CD4-positive, alpha-beta memory T cell (primary cell): ENCODE data around the gene NOS2. TPM values are rescaled to one million over a fixed set of nuclear protein-coding genes. Genes with fewer than 3 reads are reported as not detected.

Experiments
- CTCF ChIA-PET: fragments of 350-600 bp; sonication (Branson Sonifier 250); formaldehyde crosslinking; loops from one replicate; lab custom pipeline; 2021; ENCODE audit warnings: inconsistent platforms; ENCODE audit not compliant: partially characterized antibody; lab: Charles Lee
- POLR2A ChIA-PET: fragments of 350-600 bp; sonication (Branson Sonifier 250); formaldehyde crosslinking; loops from one replicate; lab custom pipeline; 2021; ENCODE audit not compliant: partially characterized antibody; lab: Charles Lee
- DNase-seq, 5 donors: peaks; one replicate each; pipeline versions ENCODE4 v3.0.0 to v3.0.0-alpha.2; 2020 to 2022; ENCODE audit warnings: mixed read lengths in 1 of 5
- H3K27ac ChIP-seq: one replicate; pipeline ENCODE4 v1.7.0; 2013; ENCODE audit warnings: low read depth, low read length
- H3K27me3 ChIP-seq: 2 replicates; pipeline ENCODE4 v1.7.0; 2013; ENCODE audit warnings: mild to moderate bottlenecking, low read length, moderate library complexity; ENCODE audit not compliant: insufficient read depth
- H3K36me3 ChIP-seq: 2 replicates; pipeline ENCODE4 v1.7.0; 2013; ENCODE audit warnings: mild to moderate bottlenecking, low read length, moderate library complexity; ENCODE audit not compliant: insufficient read depth
- H3K4me1 ChIP-seq: 2 replicates; pipeline ENCODE4 v1.7.0; 2013; ENCODE audit warnings: mild to moderate bottlenecking, low read length, moderate library complexity; ENCODE audit not compliant: insufficient read depth
- H3K4me3 ChIP-seq, 2 donors: one replicate each; pipeline ENCODE4 v1.7.0; 2013; ENCODE audit warnings: low read length in 2 of 2, mild to moderate bottlenecking in 1 of 2
- H3K9me3 ChIP-seq, 2 donors: one replicate each; pipeline ENCODE4 v1.7.0; 2013; ENCODE audit warnings: low read length in 2 of 2, control low read depth in 1 of 2; ENCODE audit not compliant: control insufficient read depth in 1 of 2
- H3K27ac Mint-ChIP-seq, 7 donors: one replicate each; pipeline ENCODE4 v1.8.0; 2020 to 2021; ENCODE audit warnings: mixed read lengths in 7 of 7, mild to moderate bottlenecking in 6 of 7, inconsistent platforms in 3 of 7, moderate library complexity in 3 of 7
- H3K27me3 Mint-ChIP-seq, 2 donors: one replicate each; pipeline ENCODE4 v1.8.0; 2020 to 2021; ENCODE audit warnings: mixed read lengths in 2 of 2
- H3K36me3 Mint-ChIP-seq, 2 donors: one replicate each; pipeline ENCODE4 v1.8.0; 2020 to 2021; ENCODE audit warnings: mixed read lengths in 2 of 2, inconsistent platforms in 1 of 2, mild to moderate bottlenecking in 1 of 2
- H3K4me1 Mint-ChIP-seq, 4 donors: one replicate each; pipeline ENCODE4 v1.8.0; 2020 to 2021; ENCODE audit warnings: mixed read lengths in 4 of 4, mild to moderate bottlenecking in 1 of 4
- H3K4me3 Mint-ChIP-seq, 8 donors: one replicate each; pipeline ENCODE4 v1.8.0; 2020 to 2021; ENCODE audit warnings: mixed read lengths in 8 of 8, mild to moderate bottlenecking in 7 of 8, moderate library complexity in 6 of 8, inconsistent platforms in 3 of 8
- H3K9me3 Mint-ChIP-seq, 8 donors: one replicate each; pipeline ENCODE4 v1.8.0; 2020 to 2021; ENCODE audit warnings: mixed read lengths in 8 of 8, mild to moderate bottlenecking in 5 of 8, inconsistent platforms in 3 of 8, moderate library complexity in 1 of 8
- intact Hi-C: fragments of 100-400 bp; cut with micrococcal nuclease; formaldehyde crosslinking; loops from one replicate; pipeline ENCODE4 v1.15.1; 2023
- polyA plus RNA-seq, 2 donors: library from polyadenylated mRNA; unstranded; fragments of 300-500 nt; fragmentation: Illumina TruSeq; gene quantifications; one replicate each; pipeline ENCODE4 v1.2.3, GENCODE V29; 2021
- total RNA-seq, 2 experiments: library from RNA; stranded (reverse); gene quantifications; one replicate each; pipeline ENCODE4 v1.2.3, GENCODE V29; 2021

Gene NOS2
- total and polyA plus RNA-seq, 4 experiments from 2014 or later, result 0.09 to 0.14 (median 0.11) TPM; not detected in 1

- Histone ChIP-seq H3K4me3 (no peak overlapping the region), H3K4me1 (peaks cover 27% of the 10 kb centered on the region), H3K27me3 (no peaks in the 10 kb centered on the region), H3K36me3 (no peaks in the 10 kb centered on the region), H3K9me3 (no peaks in the 10 kb centered on the region), H3K27ac (no peak overlapping the region)
- Mint-ChIP-seq H3K27me3 (peaks cover 0 to 4% of the 10 kb centered on the region in 2 donors), H3K9me3 (no peaks in the 10 kb centered on the region), H3K27ac (no peak overlapping the region), H3K4me3 (no peak overlapping the region), H3K36me3 (peaks cover 0 to 2% of the 10 kb centered on the region in 2 donors), H3K4me1 (peaks cover 15 to 31% (median 23%) of the 10 kb centered on the region in 4 donors)
- CTCF ChIA-PET, result interaction anchor here (1.3 to 11.4 kb wide), 12 partner anchors 10 to 448 kb away, joined by 3 to 292 read pairs (median 10); partner anchors contain the start of gene LYRM9
- POLR2A ChIA-PET, result interaction anchor here (0.8 to 6.7 kb wide), 3 partner anchors 75 to 532 kb away, joined by 4 to 153 read pairs (median 44); partner anchors contain the start of genes IFT20, LYRM9 and TNFAIP1
- intact Hi-C loops, result loop anchor here (2.0 kb wide), 1 partner anchor 613 kb away; no protein-coding TSS in a partner anchor
- no peak for DNase-seq
Measured at GRCh38 chr17:27804113-27804512, 3.8 kb upstream of the NOS2 start.

GRCh38 chr17:27802962-27803680 lies 2.8 kb upstream of the NOS2 start:
- H3K4me1 Mint-ChIP-seq, result peaks cover 11 to 22% (median 16%) of the 10 kb centered on the region in 4 donors
- POLR2A ChIA-PET, result interaction anchor here (6.7 kb wide), 1 partner anchor 90 kb away, joined by 153 read pairs; the partner anchor contains the start of gene LYRM9

DNA sequence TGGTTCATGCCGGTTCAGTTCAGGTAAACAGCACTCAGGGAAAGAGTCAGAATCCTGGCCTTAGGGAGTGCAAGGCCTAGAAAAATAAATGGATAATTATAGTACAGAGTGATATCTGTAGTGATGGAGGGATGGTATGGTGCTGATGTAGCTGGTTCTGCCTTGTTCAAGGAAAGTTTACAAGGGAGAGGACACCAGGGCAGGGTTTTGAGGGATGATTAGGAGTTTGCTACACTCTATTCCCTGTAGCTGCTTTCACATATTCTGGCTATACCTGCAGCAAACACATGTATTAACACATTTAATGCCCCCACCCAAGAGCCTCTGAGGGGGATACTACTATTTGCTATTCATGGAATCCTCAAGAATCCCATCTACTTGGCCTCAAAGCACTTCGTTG lies 1.7 kb upstream of the NOS2 start:
- CTCF ChIA-PET, result interaction anchor here (1.1 to 11.4 kb wide), 6 partner anchors 12 to 450 kb away, joined by 3 to 292 read pairs (median 5); partner anchors contain the start of gene LYRM9
- Histone ChIP-seq H3K4me1 (peaks cover 9% of the 10 kb centered on the region), H3K27ac (no peak overlapping the region), H3K36me3 (no peaks in the 10 kb centered on the region), H3K27me3 (no peaks in the 10 kb centered on the region), H3K4me3 (no peak overlapping the region), H3K9me3 (no peaks in the 10 kb centered on the region)
- Mint-ChIP-seq H3K4me1 (peaks cover 6 to 15% (median 11%) of the 10 kb centered on the region in 4 donors), H3K4me3 (no peak overlapping the region), H3K9me3 (no peaks in the 10 kb centered on the region), H3K36me3 (peaks cover 0 to 2% of the 10 kb centered on the region in 2 donors), H3K27me3 (peaks cover 3 to 17% of the 10 kb centered on the region in 2 donors), H3K27ac (no peak overlapping the region)
- intact Hi-C loops, result no loop called here
- DNase-seq, result no peak
- POLR2A ChIA-PET, result no interaction called here

More at GRCh38 chr17:27802962-27803680, 2.8 kb upstream of the NOS2 start:
- H3K27ac Mint-ChIP-seq, result peak overlapping the region in 1 of 7 donors; percentile 30
- Histone ChIP-seq H3K27me3 (no peaks in the 10 kb centered on the region), H3K4me3 (no peak overlapping the region), H3K36me3 (no peaks in the 10 kb centered on the region), H3K27ac (no peak overlapping the region), H3K4me1 (peaks cover 17% of the 10 kb centered on the region), H3K9me3 (no peaks in the 10 kb centered on the region)
- no peaks in the 10 kb centered on the region for H3K9me3 Mint-ChIP-seq
- peaks cover 0 to 2% of the 10 kb centered on the region in 2 donors for H3K36me3 Mint-ChIP-seq
- peaks cover 0 to 11% of the 10 kb centered on the region in 2 donors for H3K27me3 Mint-ChIP-seq
- CTCF ChIA-PET, result interaction anchor here (1.1 to 11.4 kb wide), 7 partner anchors 9 to 449 kb away, joined by 4 to 292 read pairs (median 6); partner anchors contain the start of gene LYRM9
- H3K4me3 Mint-ChIP-seq, result no peak overlapping the region
- intact Hi-C loops, result no loop called here
- DNase-seq, result no peak

- H3K36me3 Mint-ChIP-seq, result no peaks in the 10 kb centered on the region
- Histone ChIP-seq H3K4me1 (peaks cover 7% of the 10 kb centered on the region), H3K27me3 (peaks cover 9% of the 10 kb centered on the region), H3K4me3 (no peak overlapping the region), H3K9me3 (no peaks in the 10 kb centered on the region), H3K27ac (no peak overlapping the region), H3K36me3 (no peaks in the 10 kb centered on the region)
- DNase-seq, result no peak
- H3K4me1 Mint-ChIP-seq, result peaks cover 4 to 11% (median 8%) of the 10 kb centered on the region in 4 donors
- H3K27me3 Mint-ChIP-seq, result peaks cover 23 to 40% of the 10 kb centered on the region in 2 donors
- intact Hi-C loops, result no loop called here
- POLR2A ChIA-PET, result no interaction called here
- CTCF ChIA-PET, result interaction anchor here (1.0 to 1.6 kb wide), 2 partner anchors 9 to 82 kb away, joined by 3 to 5 read pairs; no protein-coding TSS in a partner anchor
- no peak overlapping the region for H3K27ac Mint-ChIP-seq
- H3K9me3 Mint-ChIP-seq, result no peaks in the 10 kb centered on the region
- no peak overlapping the region for H3K4me3 Mint-ChIP-seq
Measured at GRCh38 chr17:27798376-27798775, 2.0 kb downstream of the NOS2 start.

DNA sequence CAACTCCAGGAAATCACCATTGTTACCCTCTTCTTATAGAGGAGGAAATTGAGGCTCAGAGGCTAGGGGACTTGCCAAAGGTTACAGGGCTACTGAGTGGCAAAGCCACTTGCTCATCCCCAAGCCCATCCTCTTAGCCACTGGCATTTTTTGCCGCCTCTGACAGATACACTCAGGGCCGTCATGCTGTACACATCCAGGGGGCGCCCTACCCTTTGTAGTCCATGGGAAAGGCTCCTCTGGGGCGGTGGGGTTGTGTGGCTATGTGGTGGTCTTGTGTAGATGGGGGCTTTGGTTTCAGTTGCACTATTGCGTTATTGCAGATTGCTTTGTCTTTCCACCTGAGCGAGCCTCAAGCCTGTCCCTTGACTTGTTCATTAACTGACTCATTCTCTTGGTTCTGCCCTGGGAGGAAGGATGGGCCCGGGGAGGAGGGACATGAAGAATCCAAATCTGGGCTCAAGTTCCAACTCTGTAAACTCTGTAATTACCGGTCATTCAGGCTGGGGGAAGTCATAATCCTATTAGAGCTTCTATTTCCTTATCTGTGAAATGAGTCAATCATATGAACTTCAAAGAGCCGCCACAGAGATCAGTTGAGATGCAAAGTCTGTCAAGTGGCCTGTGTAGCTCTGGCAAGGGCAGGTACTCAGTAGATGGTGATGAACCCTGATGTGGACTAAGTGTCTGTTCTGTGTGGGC lies 2.8 kb downstream of the NOS2 start:
- H3K27me3 Mint-ChIP-seq, result peaks cover 23 to 40% of the 10 kb centered on the region in 2 donors
- no peaks in the 10 kb centered on the region for H3K9me3 Mint-ChIP-seq
- H3K27me3 ChIP-seq, result peaks cover 11% of the 10 kb centered on the region
- POLR2A ChIA-PET, result no interaction called here
- no peak overlapping the region for H3K4me3 Mint-ChIP-seq
- intact Hi-C loops, result no loop called here
- no peak overlapping the region for H3K27ac ChIP-seq
- no peaks in the 10 kb centered on the region for H3K36me3 Mint-ChIP-seq
- H3K27ac Mint-ChIP-seq, result no peak overlapping the region
- CTCF ChIA-PET, result interaction anchor here (1.0 to 1.6 kb wide), 3 partner anchors 8 to 83 kb away, joined by 3 to 6 read pairs (median 5); no protein-coding TSS in a partner anchor
- peaks cover 4 to 11% (median 8%) of the 10 kb centered on the region in 4 donors for H3K4me1 Mint-ChIP-seq
- no peaks in the 10 kb centered on the region for H3K36me3 ChIP-seq
- no peak for DNase-seq
- H3K4me1 ChIP-seq, result peaks cover 9% of the 10 kb centered on the region
- no peaks in the 10 kb centered on the region for H3K9me3 ChIP-seq
- H3K4me3 ChIP-seq, result no peak overlapping the region

GRCh38 chr17:27793906-27794569 lies 6.3 kb downstream of the NOS2 start:
- Mint-ChIP-seq H3K9me3 (no peaks in the 10 kb centered on the region), H3K4me1 (peaks cover 4 to 11% (median 8%) of the 10 kb centered on the region in 4 donors), H3K27ac (peak overlapping the region in 1 of 7 donors; percentile 54), H3K36me3 (no peaks in the 10 kb centered on the region), H3K27me3 (peaks cover 34 to 56% of the 10 kb centered on the region in 2 donors), H3K4me3 (peak overlapping the region; percentile 20 to 75 (median 48))
- Histone ChIP-seq H3K27me3 (peaks cover 18% of the 10 kb centered on the region), H3K36me3 (no peaks in the 10 kb centered on the region), H3K27ac (no peak overlapping the region), H3K9me3 (no peaks in the 10 kb centered on the region), H3K4me1 (peaks cover 9% of the 10 kb centered on the region), H3K4me3 (no peak overlapping the region)
- intact Hi-C loops, result no loop called here
- no peak for DNase-seq
- ChIA-PET POLR2A (no interaction called here), CTCF (interaction anchor here (1.1 to 1.8 kb wide), 3 partner anchors 9 to 38 kb away, joined by 3 to 5 read pairs (median 4); no protein-coding TSS in a partner anchor)
